OCI-LY3 (cell line): ENCODE results near the gene DNAAF9.

Source experiments
- H2AFZ ChIP-seq: fragments of 200-600, 300-600 bp; shearing (Covaris generic); 2 replicates; pipeline ENCODE4 v1.6.0; 2014; ENCODE audit warnings: antibody characterized with exemption, low read depth, low read length
- H3K27ac ChIP-seq: fragments of 200-600, 300-600 bp; sonication (generic); 2 replicates; pipeline ENCODE4 v1.5.1; 2014; ENCODE audit warnings: mild to moderate bottlenecking, low read length, moderate library complexity, mixed read lengths
- H3K27me3 ChIP-seq: fragments of 200-600, 300-600 bp; sonication (generic); 2 replicates; pipeline ENCODE4 v1.6.1; 2014; ENCODE audit warnings: low read depth, low read length, mixed read lengths
- H3K36me3 ChIP-seq: fragments of 200-600, 300-600 bp; sonication (generic); replicated peaks from 2 replicates; pipeline ENCODE3; 2014; ENCODE audit warnings: low read depth, low read length, mixed read lengths
- H3K4me1 ChIP-seq: fragments of 300-600, 200-600 bp; sonication (generic); 2 replicates; pipeline ENCODE4 v1.6.1; 2014; ENCODE audit warnings: low read length, mixed read lengths
- H3K4me2 ChIP-seq: fragments of 200-600, 300-600 bp; sonication (generic); 2 replicates; pipeline ENCODE4 v1.6.1; 2014; ENCODE audit warnings: low read length, mixed read lengths
- H3K4me3 ChIP-seq: fragments of 300-600, 200-600 bp; sonication (generic); 2 replicates; pipeline ENCODE4 v1.5.1; 2014; ENCODE audit warnings: antibody characterized with exemption, mild to moderate bottlenecking, low read length, moderate library complexity
- H3K79me2 ChIP-seq: fragments of 300-600, 200-600 bp; shearing (Covaris generic); 2 replicates; pipeline ENCODE4 v1.6.1; 2014; ENCODE audit warnings: mild to moderate bottlenecking, low read length, mixed read lengths
- H3K9ac ChIP-seq: fragments of 300-600, 200-600 bp; shearing (Covaris generic); 2 replicates; pipeline ENCODE4 v1.6.0; 2014; ENCODE audit warnings: mild to moderate bottlenecking, low read length, moderate library complexity
- H3K9me3 ChIP-seq: fragments of 200-600, 300-600 bp; shearing (Covaris generic); 2 replicates; pipeline ENCODE4 v1.6.1; 2014; ENCODE audit warnings: low read length, mixed read lengths; ENCODE audit not compliant: insufficient read depth
- H4K20me1 ChIP-seq: fragments of 200-600, 300-600 bp; sonication (generic); 2 replicates; pipeline ENCODE4 v1.6.1; 2016; ENCODE audit warnings: low read length, mixed read lengths; ENCODE audit not compliant: insufficient read depth
- CTCF ChIP-seq: fragments of 200-600, 300-600 bp; sonication (generic); IDR thresholded peaks from 2 replicates; pipeline ENCODE4 v1.5.1; 2014; ENCODE audit warnings: antibody characterized with exemption, low read length, low read depth
- EZH2phosphoT487 ChIP-seq: fragments of 200-600 bp; shearing (Covaris generic); IDR thresholded peaks from 2 replicates; pipeline ENCODE4 v1.6.1; 2018; ENCODE audit warnings: antibody characterized with exemption, mixed run types, low read depth

The DNAAF9 gene

GRCh38 chr20:3398681-3399252 is 8.7 kb downstream of the DNAAF9 start:
- no peaks in the 10 kb centered on the region for H3K9me3 ChIP-seq
- peaks cover 3% of the 10 kb centered on the region; the same call in 1 of the 2 replicates for H3K27me3 ChIP-seq
- H3K79me2 ChIP-seq = no peaks in the 10 kb centered on the region
- H2AFZ ChIP-seq = no peak overlapping the region
- H3K27ac ChIP-seq = no peak overlapping the region
- TF ChIP-seq CTCF = no peak
- no peak for TF ChIP-seq EZH2phosphoT487
- no peak overlapping the region for H3K9ac ChIP-seq
- no peaks in the 10 kb centered on the region for H4K20me1 ChIP-seq
- H3K4me3 ChIP-seq = no peak overlapping the region
- peaks cover 5% of the 10 kb centered on the region for H3K4me1 ChIP-seq
- no peaks in the 10 kb centered on the region for H3K36me3 ChIP-seq
- no peak overlapping the region for H3K4me2 ChIP-seq

GRCh38 chr20:3396492-3396891 is 11.0 kb downstream of the DNAAF9 start:
- Histone ChIP-seq H3K27me3 (no peaks in the 10 kb centered on the region), H3K9ac (no peak overlapping the region), H3K9me3 (no peaks in the 10 kb centered on the region), H2AFZ (no peak overlapping the region), H3K27ac (no peak overlapping the region), H3K4me1 (peaks cover 10% of the 10 kb centered on the region), H3K79me2 (no peaks in the 10 kb centered on the region), H3K36me3 (no peaks in the 10 kb centered on the region), H3K4me2 (no peak overlapping the region), H3K4me3 (no peak overlapping the region), H4K20me1 (no peaks in the 10 kb centered on the region)
- TF ChIP-seq CTCF (no peak), EZH2phosphoT487 (no peak)

- TF ChIP-seq EZH2phosphoT487 = no peak
- TF ChIP-seq CTCF = no peak
- H3K27ac ChIP-seq = no peak overlapping the region
- H3K4me3 ChIP-seq = no peak overlapping the region
- no peaks in the 10 kb centered on the region for H3K27me3 ChIP-seq
- no peak overlapping the region for H2AFZ ChIP-seq
- H3K79me2 ChIP-seq = no peaks in the 10 kb centered on the region
- H3K4me2 ChIP-seq = no peak overlapping the region
- no peaks in the 10 kb centered on the region for H3K36me3 ChIP-seq
- H3K9ac ChIP-seq = no peak overlapping the region
- no peaks in the 10 kb centered on the region for H3K9me3 ChIP-seq
- peaks cover 18% of the 10 kb centered on the region for H3K4me1 ChIP-seq
- H4K20me1 ChIP-seq = no peaks in the 10 kb centered on the region
Observed at GRCh38 chr20:3392756-3393155, 14.7 kb downstream of the DNAAF9 start.

GRCh38 chr20:3390759-3391425 is 16.6 kb downstream of the DNAAF9 start:
- no peaks in the 10 kb centered on the region for H4K20me1 ChIP-seq
- TF ChIP-seq CTCF (no peak), EZH2phosphoT487 (no peak)

More at GRCh38 chr20:3390759-3391425, 16.6 kb downstream of the DNAAF9 start:
- no peak overlapping the region for H2AFZ ChIP-seq
- no peak overlapping the region for H3K9ac ChIP-seq
- no peak overlapping the region for H3K4me2 ChIP-seq
- H3K27me3 ChIP-seq = no peaks in the 10 kb centered on the region
- H3K9me3 ChIP-seq = no peaks in the 10 kb centered on the region
- no peaks in the 10 kb centered on the region for H3K79me2 ChIP-seq
- peaks cover 18% of the 10 kb centered on the region for H3K4me1 ChIP-seq
- no peak overlapping the region for H3K27ac ChIP-seq
- H3K4me3 ChIP-seq = no peak overlapping the region
- no peaks in the 10 kb centered on the region for H3K36me3 ChIP-seq
